Urothelium cell line (cell line): ENCODE measurements around the gene FUS.
"Not testable (repeated sequence)": the region's sequence is repeated elsewhere in the genome, so short reads cannot be mapped to it uniquely, and the experiment has no call there.

ENCODE experiments used
- DNase-seq: peaks from one replicate; pipeline ENCODE4 v3.0.0; 2011; ENCODE audit warnings: low spot score, mixed read lengths
- FAIRE-seq: peaks from 2 replicates; lab custom pipeline; 2011; peaks lifted over from hg19 to GRCh38; lab: Jason Lieb, UNC

FUS gene

DNA sequence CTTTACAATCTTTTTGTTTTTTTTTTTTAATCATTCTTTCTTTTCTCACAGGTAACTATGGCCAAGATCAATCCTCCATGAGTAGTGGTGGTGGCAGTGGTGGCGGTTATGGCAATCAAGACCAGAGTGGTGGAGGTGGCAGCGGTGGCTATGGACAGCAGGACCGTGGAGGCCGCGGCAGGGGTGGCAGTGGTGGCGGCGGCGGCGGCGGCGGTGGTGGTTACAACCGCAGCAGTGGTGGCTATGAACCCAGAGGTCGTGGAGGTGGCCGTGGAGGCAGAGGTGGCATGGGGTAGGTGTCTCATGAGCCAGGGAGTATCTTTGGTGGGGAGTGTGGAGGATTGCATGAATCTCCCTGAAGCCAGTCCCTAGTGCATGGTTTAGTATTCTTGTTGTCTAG lies 4.9 kb downstream of the FUS start:
- no peak for DNase-seq
- FAIRE-seq: no peak

DNA sequence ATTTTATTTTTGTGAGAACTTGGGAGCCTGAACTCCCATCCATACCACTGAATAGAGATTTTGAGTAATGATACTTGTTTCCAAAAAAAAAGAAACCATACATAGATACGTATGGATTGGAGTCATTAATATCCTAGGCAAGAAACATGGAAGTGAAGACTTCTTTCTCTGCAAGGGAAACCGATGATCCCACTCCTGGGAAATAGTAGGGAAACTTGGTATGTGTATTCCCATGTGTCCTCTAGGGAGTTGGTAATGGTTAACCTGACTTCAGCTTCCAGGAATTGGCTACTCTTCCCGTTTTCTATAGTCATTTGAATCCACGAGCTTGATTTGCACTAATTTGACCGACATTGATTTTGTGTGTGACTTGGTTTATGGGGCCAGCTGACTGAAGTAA lies 5.4 kb downstream of the FUS start:
- DNase-seq (no peak), FAIRE-seq (no peak)

DNA sequence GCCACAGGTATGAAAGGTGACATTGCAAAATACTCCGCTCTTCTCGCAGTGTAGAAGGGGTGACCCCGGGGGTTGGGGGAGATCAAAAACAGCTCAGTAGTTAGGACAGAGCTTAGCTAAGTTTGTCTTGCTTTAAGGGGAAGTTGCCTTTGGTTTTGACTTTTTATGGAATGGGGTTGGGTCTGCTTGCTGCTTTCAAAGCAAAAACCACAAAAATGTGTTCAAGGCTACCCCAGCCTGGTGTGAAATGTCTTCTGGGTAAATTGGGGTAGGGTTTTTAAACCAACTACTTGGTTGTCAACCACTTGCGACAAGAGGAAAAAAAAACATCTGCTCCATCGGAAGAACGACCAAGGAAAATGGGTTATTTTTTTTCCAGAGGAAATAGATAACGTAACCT lies 6.2 kb downstream of the FUS start:
- FAIRE-seq: no peak
- DNase-seq: no peak

DNA sequence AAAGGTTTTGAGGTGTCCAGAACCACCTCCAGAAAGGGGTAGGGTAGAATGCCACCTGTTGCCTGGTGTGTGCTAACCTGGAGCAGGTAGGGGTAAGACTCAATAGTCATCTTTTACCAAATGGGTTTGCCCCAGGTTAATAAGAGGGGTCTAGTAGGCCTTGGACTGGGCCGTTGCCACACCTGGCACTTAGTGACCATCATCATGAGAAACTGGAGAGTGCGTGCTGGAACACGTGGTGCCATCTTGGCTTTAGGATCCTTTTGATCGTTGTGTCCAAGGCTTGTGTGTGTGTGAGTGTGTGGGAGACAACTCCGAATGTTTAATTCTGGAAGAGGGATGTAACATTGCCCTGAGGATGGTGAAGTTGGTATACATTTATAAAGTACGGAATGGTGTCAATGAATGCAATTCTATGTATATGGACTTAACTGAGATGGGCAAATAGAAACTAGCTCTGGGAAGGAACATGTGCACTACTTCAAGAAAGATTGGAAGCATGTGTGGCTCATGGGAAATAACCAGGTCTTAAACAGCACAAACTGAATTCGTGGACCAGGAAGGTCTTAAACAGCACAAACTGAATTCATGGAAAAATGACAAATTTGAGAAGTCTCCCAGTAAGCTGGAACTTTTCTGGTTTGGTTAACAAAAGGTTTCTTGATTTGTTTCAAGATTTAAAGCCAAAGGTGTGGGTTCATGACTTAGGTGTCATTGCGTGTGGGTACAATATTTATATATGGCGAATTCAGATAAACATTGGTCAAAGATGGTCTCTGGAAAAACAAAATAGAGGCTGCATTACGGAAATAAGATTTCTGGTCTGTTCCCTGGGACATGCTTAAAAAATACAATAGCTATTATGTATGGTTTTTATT lies 7.2 kb downstream of the FUS start:
- FAIRE-seq (no peak), DNase-seq (no peak)

DNA sequence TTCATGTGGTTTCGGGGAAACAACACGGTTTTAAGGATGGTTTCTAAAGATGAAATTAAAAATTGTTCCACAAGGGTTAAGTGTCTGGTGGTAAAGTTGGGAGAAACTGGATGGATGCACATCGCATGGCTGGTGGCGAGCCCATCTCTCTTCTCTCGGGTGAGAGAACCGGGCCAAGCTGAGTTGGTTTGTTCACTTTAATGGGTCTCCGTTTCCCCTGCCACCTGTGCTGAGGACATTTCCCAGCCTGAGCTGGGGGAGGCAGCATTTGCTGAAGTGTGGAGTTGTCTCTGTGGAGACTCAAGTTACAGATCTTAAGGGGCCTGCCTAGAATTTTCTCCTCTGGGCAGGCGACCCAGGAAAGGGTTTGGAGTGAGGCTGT lies 7.9 kb downstream of the FUS start:
- no peak for DNase-seq
- no peak for FAIRE-seq

DNA sequence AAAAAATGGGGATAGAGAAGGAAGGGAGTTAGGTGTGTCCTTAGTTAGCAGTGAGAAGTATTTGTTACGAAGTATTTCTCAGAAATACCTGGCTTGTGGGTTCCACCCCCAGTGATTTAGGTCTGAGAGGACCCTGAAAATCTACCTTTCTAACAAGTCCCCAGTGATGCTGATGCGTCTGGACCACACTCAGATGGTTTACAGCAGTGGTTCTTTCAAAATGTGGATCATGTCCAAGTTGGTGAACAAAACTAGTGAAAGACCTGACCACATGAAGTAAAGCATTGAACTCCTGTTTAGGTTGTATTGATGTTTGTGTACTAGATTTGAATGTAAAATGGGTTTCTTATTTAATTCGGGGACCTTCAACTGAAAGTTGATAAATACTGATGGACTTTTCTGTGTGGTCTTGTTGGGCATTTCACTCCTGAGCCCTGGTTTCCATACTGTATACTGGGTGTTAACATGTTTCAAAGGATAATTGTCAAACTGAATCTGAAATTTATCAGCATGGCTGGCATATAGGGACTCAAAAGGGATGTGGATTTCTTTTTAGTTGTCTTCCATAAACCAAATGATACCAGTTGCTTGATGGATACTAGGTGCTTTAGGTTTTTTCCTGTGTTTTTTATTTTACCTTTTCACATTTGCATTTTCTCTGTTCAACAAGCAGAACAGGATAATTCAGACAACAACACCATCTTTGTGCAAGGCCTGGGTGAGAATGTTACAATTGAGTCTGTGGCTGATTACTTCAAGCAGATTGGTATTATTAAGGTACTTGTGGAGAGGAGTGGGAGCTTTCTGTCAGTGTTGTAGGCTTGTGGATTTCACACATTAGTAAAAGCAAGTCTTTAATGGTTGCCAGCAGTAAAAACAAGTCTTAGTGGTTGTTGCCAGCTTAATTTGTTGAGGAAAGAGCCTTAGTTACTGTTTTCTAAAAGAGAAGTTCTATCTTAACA lies 8.8 kb downstream of the FUS start:
- FAIRE-seq (no peak), DNase-seq (no peak)

DNA sequence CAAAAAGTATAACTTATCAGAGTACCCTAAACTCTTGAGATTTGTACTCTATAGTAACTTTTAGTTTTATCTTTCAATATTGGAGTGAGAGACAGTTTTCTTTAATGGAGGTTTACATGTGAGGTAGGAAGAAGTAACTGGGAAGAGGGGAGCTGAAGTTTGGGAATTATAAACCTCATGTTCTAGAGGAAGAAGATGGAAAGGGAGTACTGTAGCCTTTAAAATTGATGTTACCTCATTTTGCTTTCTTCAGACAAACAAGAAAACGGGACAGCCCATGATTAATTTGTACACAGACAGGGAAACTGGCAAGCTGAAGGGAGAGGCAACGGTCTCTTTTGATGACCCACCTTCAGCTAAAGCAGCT lies 9.5 kb downstream of the FUS start:
- DNase-seq: no peak
- no peak for FAIRE-seq

DNA sequence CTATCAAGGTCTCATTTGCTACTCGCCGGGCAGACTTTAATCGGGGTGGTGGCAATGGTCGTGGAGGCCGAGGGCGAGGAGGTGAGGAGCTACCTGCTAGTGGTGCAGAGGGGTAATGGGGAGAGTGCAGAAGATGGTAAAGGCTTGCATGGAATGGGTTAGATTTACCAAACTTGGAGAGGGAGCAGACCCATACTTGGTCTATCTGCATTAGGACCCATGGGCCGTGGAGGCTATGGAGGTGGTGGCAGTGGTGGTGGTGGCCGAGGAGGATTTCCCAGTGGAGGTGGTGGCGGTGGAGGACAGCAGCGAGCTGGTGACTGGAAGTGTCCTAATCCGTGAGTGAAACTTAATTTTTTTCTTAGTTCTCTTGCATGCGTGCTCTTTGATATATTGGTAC lies 10.1 kb downstream of the FUS start:
- FAIRE-seq (no peak), DNase-seq (no peak)

DNA sequence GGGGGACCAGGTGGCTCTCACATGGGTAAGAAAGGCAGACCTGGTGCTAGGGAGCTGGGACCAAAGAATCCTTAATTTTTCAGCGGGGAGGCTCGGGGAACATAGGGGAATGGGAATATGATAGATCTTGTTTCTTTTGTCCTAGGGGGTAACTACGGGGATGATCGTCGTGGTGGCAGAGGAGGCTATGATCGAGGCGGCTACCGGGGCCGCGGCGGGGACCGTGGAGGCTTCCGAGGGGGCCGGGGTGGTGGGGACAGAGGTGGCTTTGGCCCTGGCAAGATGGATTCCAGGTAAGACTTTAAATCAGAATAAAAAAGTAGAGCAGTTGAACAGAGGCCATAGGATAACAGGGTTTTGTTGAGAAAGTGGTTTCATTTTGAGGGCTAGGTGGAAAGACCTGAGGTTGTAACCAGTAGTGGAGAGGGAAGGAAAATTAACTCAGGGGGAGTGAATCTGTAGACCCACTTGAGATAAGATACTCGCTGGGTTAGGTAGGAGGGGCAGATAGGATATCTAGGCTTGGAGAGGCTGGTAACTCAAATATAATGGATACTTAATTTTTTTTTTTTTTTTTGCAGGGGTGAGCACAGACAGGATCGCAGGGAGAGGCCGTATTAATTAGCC lies 11.0 kb downstream of the FUS start:
- DNase-seq (no peak), FAIRE-seq (no peak)

DNA sequence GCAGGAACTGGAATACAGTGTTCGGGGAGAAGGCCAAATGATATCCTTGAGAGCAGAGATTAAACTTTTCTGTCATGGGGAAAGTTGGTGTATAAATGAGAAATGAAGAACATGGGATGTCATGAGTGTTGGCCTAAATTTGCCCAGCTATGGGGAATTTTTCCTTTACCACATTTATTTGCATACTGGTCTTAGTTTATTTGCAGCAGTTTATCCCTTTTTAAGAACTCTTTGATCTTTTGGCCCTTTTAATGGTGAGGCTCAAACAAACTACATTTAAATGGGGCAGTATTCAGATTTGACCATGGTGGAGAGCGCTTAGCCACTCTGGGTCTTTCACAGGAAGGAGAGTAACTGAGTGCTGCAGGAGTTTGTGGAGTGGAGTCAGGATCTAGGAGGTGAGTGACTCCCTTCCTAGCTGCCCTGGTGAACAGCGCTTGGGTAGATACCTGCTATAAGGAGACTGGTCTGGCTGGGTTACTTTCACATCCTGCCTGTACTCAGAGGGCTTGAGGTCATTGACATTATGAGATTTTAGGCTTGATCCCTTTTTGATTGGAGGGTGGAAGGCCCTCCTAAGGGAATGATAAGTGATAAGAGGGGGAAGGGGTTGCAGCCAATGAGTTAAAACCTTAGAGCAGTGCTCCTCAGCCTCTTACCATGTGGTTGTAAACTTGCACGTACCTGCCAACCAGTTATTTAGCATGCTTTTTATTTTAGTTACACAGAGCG lies 11.9 kb downstream of the FUS start:
- no peak for FAIRE-seq

DNA sequence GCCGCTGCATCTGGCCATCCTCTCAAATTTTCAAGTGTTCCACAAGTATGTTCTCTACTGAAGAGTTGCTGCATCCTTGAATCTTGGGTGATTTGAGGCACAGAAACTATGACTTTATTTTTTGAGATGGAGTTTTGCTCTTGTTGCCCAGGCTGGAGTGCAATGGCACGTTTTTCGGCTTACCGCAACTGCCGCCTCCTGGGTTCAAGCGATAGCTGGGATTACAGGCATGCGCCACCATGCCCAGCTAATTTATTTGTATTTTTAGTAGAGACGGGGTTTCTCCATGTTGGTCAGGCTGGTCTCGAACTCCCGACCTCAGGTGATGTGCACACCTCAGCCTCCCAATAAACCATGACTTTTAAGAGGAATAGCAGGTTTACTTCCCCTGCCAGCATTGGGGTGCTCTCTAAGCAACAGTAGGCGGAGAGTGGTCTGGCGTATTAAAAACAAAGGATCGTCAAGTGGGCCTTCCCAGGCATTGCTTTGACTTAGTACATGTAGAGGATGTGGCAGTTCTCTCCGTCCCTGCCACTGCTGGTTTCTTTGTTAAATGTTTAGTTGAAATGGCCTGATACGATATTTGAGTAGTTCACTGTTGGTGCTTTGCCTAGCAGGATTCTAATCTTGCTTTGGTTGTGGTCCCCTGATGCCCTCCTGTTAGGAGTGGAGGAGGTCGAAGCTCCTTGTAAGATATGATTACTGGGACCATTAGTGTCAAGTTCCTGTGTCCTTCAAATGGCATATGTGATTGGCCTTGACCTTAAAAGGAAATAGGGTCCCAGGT lies 13.1 kb downstream of the FUS start:
- no peak for DNase-seq
- FAIRE-seq: no peak

More for the DNA sequence above, 11.9 kb downstream of the FUS start:
- DNase-seq: no peak

DNA sequence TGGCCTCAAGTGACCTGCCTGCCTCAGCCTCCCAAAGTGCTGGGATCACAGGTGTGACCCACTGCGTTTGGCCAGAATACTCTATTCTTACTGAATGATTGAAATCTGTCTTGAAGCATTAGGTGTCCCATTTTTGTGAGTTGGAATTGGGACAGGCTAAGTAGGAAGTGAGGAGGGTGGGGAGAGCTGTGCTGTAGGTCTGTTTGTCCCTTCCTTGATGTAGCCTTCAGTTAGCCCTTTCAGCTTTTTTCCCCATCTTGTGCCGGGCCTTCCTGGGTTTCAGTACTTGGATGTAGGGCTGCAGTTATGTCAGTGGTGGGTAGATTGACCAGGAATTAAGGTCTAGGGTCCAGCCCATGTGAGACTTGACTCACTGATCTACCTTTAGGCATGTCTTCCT lies 13.9 kb downstream of the FUS start:
- FAIRE-seq: no peak
- no peak for DNase-seq

DNA sequence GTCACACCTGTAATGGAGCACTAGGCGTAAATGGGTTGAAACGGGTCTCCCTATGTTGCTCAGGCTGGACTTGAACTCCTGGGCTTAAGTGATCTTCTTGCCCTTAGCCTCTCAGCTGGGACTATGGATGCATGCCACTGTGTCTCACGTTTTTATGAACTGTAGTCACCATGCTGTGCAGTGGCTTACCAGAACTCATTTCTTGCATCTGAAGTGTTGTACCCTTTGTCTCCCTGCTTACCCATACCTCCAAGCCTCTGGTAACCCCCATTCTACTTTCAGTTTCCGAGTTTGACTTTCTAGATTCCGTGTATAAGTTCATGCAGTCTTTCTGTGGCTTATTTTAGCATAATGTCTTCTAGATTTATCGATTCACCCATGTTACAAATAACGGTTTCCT lies 15.0 kb downstream of the FUS start:
- FAIRE-seq (no peak), DNase-seq (no peak)

DNA sequence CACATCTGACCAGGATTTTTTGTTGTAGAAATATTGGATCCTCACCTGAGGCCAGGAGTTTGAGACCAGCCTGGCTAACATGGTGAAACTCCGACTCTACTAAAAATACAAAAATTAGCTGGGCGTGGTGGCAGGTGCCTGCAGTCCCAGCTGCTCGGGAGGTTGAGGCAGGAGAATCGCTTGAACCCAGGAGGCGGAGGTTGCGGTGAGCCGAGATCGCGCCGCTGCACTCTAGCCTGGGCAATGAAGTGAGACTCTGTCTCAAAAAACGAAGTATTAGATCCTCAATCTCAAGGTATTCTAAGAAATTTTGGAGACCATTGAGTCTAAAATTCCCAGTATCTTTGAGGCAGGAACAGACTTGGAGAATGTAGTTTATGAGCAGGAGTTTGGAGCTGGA lies 15.9 kb downstream of the FUS start:
- FAIRE-seq, DNase-seq: not testable (repeated sequence)

DNA sequence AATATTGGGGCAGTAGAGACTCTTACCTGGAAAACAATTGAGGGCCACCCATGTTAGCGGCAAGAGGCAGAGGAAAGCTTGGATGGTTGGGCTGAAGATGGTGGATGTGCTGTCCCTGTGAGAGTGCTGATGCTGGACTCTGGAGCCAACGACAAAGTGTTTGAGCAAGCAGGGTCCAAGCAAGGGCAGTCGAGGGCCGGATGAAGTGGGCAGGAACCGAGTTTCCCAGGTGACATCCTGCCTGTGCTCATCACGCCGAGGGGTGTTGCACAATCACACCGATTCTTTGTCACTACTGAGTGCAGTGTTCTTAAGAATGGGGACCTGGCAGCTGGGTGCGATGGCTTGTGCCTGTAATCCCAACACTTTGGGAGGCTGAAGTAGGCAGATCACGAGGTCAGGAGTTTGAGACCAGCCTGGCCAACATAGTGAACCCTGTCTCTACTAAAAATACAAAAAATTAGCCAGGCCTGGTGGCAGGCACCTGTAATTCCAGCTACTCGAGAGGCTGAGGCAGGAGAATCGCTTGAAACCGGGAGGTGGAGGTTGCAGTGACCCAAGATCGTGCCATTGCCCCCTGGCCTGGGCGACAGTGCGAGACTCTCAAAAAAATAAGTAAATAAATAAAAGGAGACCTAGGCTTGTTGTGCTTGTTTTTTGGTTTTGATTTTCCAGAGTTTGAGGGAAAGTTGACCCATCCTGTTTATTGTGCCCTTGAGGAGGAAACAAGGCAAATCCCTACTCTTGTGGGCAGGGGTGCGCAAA lies 16.6 kb downstream of the FUS start:
- no peak for FAIRE-seq
- no peak for DNase-seq

DNA sequence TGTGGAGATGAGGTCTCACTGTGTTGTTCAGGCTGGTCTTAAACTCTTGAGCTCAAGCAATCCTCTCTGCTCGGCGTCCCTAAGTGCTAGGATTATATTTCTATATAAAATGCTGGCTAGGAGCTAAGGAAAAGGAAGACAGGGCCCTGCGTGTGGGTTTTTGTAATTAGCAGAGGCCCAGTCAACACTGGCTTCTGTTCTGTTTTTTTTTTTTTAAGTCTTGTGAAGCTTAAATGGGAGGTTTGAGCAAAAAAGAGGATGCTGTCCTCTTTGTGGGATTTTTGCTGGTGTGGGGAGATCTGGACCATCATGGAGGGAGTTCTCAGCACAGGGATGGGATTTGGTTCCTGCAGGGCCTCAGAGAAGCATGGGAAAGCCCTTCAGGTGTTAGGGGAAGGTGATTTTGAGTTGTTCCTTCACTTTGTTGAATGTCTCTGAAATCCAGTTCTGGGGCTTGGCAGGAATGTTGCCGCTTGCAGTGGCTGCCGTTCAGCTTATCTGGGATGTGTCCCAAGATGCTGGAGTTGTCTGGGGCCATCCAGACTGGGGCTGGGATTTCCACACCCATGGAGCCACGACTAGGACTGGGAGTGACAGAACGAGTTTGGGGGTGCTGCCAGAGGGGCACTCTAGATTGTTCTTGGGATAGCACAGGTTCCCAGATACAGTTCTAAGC lies 18.4 kb downstream of the FUS start:
- FAIRE-seq: no peak
- DNase-seq: no peak

DNA sequence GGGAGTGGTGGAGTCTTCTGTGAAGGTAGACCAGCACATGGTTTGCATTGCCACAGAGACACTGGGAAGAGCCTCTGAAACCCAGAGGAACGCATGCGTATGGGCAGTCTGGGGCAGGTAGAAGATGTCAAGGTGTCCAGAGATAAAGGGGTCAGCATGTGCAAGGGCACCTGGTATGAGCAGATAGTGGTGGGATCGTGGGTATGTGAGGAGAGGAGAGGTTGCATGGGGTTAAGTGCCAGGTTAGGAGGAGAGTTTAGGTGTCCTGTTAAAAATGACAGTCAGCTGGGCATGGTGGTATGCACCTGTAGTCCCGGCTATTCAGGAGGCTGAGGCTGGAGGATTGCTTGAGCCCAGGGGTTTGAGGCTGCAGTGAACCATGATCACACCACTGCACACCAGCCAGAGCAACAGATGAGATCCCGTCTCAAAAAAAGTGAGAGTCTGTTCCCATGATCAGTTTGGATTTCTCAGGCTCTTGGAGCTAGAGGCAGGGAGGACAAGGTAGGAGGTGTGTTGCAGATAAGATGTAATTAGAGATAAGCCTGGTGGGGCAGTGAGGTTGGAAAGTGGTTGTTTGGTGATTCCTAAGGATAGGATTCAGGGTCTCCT lies 19.6 kb downstream of the FUS start:
- FAIRE-seq: no peak
- DNase-seq: no peak

DNA sequence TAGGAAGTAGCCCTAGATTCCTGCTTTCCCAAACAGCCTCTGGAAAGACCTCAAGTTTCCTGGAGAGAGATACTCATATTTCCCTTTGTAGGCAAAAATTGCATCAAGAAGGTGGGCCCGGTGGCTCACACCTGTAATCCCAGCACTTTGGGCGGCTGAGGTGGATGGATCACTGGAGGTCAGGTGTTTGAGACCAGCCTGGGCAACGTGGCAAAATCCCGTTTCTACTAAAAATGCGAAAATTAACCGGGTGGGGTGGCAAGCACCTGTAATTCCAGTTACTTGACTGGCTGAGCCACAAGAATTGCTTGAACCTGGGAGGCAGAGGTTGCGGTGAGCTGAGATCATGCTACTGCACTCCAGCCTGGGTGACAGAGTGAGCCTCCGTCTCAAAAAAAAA lies 20.2 kb downstream of the FUS start:
- not testable (repeated sequence) for DNase-seq, FAIRE-seq
